ENCODE data around the gene PDE4B. TPM values are rescaled to one million over a fixed set of nuclear protein-coding genes. Genes with fewer than 3 reads are reported as not detected.
A peak's percentile ranks its signal among the peaks of the same experiment; 100 is the strongest.
"Not testable (repeated sequence)": the region's sequence is repeated elsewhere in the genome, so short reads cannot be mapped to it uniquely, and the experiment has no call there.

Gene PDE4B
- total RNA-seq, 1 donor from 2014 or later: 1.6 TPM

GRCh38 chr1:65997693-65998092 lies 205.0 kb downstream of the PDE4B start:
- ATAC-seq: no peak

- no peak for ATAC-seq
Observed at GRCh38 chr1:65998763-65999583, 206.3 kb downstream of the PDE4B start.

- no peak for ATAC-seq
Observed at GRCh38 chr1:66000033-66000637, 207.4 kb downstream of the PDE4B start.

DNA sequence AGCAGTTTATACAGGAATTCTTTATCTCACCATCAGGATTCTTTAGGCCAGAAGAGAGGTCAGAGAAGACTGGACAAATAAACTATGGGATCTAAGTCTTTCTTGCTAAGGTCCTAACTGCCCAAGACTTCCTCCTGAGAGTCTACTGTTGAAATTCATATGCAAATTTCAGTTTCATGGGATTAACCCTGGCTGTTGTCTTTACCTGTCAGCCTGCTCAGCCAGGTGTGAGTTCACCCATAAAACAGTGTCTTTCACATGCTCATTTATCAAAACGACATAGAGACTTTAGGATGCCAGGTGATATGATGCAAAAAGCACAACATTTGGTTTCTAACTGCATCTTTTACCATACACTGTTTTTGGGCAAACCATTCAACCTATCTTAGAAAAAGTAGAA lies 211.0 kb downstream of the PDE4B start:
- ATAC-seq: no peak

DNA sequence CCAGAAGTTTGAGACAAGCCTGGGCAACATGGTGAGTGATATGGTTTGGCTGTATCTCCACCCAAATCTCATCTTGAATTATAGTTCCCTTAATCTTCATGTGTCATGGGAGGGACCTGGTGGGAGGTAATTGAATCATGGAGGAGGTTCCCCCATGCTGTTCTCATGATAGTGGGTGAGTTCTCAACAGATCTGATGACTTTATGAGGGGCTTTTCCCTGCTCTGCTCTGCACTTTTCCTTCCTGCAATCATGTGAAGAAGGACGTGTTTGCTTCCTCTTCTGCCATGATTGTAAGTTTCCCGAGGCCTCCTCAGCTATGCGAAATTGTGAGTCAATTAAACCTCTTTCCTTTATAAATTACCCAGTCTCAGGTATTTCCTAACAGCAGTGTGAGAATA lies 213.8 kb downstream of the PDE4B start:
- ATAC-seq: not testable (repeated sequence)

DNA sequence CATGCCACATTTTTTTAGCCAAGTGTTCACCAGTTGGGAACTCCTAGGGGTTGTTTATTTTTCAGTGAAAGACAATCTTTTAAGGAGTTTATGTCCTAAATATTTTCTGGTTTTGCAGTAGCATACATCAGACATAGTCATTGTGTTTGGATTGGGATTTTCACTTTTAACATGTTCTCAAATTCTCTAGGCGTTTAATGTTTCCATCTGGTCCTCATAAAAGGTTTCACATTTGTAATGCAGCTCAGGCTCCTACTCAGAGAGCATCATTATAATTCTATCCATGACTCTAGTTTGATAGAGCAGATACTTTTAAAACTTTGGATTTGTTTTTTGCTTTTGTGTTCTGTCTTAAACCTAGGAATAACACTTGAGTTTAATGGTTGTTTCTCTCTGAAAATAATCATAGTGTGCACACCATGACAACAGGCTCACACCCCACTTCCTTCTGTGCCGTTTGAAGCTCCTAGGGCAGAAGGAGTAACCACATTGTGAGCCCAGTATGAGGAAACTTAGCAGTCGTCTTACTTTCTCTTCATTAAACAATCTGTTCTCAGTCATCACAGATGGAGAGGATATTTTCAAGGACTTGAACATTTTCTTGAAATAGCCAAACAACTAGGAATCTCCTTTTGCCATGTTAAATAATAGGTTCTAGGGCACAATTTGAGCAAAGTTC lies 219.6 kb downstream of the PDE4B start:
- ATAC-seq: no peak

- ATAC-seq: no peak
Observed at GRCh38 chr1:66013371-66013770, 220.7 kb downstream of the PDE4B start.

DNA sequence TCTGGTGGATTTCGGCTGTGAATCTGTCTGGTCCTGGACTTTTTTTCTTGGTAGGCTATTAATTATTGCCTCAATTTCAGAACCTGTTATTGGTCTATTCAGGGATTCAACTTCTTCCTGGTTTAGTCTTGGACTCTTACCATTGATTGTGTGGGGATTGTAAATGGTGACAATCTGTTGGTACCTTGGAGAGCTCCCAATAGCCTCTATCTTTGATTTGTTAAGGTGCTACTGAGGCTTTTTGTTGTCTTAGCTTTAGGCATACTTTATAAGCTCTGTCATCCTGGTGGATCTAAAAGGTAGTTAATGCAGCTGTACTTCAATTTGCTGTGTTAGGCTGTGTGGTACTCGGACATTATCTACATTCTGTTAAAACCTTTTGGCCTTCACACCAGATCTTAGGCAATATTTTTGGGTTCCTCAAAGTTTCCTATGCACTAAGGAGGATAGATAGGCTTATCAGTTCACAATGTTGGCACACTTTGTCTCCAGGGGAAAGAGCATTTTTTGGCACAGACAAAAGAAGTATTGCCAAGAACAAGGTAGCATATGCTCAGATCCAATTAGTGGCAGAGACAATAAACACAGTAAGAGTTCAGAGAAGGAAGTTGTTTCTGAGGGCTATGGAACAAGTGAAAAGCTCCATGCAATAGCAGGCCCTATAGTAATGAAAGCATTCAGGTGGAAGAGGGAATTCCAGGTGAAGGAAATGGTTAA lies 230.4 kb downstream of the PDE4B start:
- no peak for ATAC-seq

DNA sequence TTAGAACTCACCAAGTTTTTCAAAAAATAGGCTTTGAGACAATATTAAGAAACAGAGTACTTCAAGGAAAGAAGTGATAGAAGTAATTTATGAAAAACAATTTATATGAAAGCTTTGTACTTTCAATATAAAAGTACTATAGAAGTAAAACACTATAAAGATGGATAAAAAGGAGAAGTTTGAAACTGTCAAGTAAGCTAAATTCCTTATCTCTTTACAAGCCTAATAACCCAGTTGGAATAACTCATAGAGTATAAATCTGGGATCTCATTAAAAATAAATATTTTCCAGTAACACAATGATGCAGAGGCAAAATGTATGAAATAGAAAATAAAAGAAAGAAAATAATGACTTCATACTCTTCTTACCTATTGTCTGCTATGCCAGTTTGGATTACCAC lies 232.5 kb downstream of the PDE4B start:
- ATAC-seq: no peak

DNA sequence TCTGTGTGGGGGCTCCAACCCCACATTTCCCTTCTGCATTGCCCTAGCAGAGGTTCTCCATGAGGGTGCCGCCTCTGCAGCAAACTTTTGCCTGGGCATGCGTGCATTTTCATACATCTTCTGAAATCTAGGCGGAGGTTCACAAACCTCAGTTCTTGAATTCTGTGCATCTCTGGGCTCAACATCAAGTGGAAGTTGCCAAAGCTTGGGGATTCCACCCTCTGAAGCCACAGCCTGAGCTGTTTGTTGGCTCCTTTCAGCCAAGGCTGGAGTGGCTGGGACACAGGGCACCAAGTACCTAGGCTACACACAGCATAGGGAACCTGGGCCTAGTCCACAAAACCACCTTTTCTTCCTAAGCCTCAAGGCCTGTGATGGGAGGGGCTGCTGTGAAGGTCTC lies 235.3 kb downstream of the PDE4B start:
- no peak for ATAC-seq

DNA sequence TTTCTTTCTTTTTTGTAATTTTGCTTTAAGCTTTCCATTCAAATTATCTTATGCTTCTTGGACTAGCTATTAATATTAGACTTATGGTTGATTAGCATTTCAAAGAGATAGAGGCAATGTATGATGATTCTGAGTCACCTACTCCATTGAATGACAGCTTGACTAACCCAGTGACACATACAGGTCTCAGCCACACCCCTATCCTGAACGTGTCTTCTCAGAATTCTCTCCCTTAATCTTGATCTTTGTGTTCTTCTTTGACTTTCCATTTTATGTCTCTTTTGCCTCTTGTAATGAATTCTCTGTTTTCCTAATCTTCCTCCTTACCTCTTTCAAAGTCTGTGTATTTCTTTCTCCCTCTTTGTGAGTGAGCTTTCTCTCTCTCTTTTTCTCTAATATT lies 241.1 kb downstream of the PDE4B start:
- peak; percentile 82 for ATAC-seq

GRCh38 chr1:66035616-66036245 lies 243.0 kb downstream of the PDE4B start:
- no peak for ATAC-seq

- no peak for ATAC-seq
Observed at GRCh38 chr1:66041654-66042053, 249.0 kb downstream of the PDE4B start.

DNA sequence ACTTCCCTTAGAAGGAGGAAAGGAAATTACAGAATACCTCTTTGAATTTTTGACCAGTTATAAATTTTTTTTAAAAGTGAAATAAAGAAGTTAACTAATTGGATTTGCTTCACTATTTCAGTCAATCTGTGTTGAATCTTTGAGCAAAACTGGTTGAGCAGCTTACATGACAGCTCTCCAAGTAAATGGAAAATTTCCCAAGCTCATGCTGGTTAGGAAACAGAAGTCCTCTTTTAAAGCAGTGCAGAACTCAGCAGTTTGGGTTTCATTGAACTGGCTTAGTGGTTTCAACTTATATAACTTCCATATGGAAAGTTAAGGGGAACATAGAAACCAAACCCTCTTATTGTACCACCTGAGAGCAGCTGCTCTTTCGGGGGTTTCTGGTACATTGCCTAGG lies 250.5 kb downstream of the PDE4B start:
- no peak for ATAC-seq

DNA sequence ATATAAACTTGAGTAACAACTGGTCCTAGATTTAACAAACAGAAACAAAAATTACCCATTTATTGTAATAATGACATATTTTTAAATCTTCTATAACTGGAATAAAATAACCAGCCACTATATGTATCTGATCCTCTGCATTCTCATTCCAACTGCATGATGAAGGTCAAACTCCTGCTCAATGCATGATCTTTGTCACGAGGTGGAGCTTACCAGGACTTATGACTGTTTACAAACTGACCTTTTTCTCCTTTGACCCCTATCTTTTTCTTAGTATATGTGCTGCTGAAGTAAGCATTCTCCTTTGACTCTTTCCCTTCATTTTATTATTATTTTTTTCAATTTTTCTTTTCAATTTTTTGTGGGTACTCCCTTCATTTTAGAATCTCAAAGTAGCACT lies 252.2 kb downstream of the PDE4B start:
- no peak for ATAC-seq

DNA sequence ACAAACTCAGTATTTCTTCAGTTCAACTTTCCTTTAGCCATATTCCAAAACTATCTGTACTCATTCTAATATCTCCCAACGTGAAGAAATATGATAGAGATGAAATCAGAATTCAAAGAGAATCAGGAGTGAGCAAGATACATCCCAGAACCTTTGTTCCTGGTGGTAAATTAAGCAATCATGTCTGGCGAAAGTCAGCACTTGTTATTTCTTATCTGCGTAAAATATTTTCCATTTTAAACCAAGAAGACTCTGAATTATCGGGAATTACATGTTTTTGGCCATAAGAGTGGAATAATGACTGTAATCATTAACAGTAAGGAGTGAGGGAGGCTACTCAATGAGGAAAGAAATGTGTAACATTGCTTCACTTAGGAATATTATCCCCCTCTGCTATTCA lies 253.7 kb downstream of the PDE4B start:
- no peak for ATAC-seq

- no peak for ATAC-seq
Observed at GRCh38 chr1:66048011-66048410, 255.3 kb downstream of the PDE4B start.

- ATAC-seq: no peak
Observed at GRCh38 chr1:66050123-66050522, 257.4 kb downstream of the PDE4B start.

- ATAC-seq: no peak
Observed at GRCh38 chr1:66050633-66051032, 257.9 kb downstream of the PDE4B start.

DNA sequence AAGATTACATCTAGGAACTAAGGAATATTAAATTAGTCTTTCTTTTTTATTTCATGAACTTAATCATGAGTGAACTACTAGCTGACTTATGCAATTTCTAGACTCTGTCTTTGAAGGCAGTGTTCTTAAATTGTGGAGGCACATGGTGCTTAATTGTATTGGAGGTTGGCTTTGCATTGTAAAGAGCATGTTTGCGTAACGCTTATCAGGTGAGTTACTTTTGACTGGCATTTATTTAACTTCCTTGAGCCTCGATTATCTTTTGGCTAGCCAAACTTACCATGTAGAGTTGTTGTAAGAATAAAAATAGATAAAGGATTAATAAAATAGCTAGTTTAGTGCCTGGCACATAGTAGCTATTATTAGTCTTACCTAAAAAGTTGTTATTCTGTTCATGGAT lies 262.4 kb downstream of the PDE4B start:
- ATAC-seq: no peak

- ATAC-seq: not testable (repeated sequence)
Observed at GRCh38 chr1:66057448-66057847, 264.8 kb downstream of the PDE4B start.

DNA sequence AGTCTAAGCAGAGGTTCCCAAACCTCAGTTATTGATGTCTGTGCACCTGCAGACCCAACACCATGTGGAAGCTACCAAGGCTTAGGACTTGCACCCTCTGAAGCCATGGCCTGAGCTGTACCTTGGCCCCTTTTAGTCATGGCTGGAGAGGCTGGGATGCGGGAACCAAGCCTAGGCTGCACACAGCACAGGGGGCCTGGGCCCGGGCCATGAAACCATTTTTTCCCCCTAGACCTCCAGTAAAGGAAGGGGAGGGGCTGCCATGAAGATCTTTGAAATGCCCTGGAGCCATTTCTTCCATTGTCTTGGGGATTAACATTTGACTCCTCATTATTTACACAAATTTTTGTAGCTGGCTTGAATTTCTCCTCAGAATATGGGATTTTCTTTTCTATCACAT lies 265.9 kb downstream of the PDE4B start:
- no peak for ATAC-seq

- ATAC-seq: not testable (repeated sequence)
Observed at GRCh38 chr1:66067219-66067618, 274.5 kb downstream of the PDE4B start.
